IPS-18a (cell line): ENCODE measurements around the gene ATP8B4.
"Not testable (repeated sequence)": the region's sequence is repeated elsewhere in the genome, so short reads cannot be mapped to it uniquely, and the experiment has no call there.

Source experiments
- H3K27ac ChIP-seq: one replicate; pipeline ENCODE4 v1.5.1; 2013; ENCODE audit warnings: low read length
- H3K27me3 ChIP-seq: one replicate; pipeline ENCODE4 v1.6.1; 2013; ENCODE audit warnings: mild to moderate bottlenecking, low read length; ENCODE audit not compliant: control insufficient read depth, insufficient read depth
- H3K36me3 ChIP-seq: one replicate; pipeline ENCODE4 v1.6.1; 2013; ENCODE audit warnings: low read depth, low read length; ENCODE audit not compliant: control insufficient read depth
- H3K4me1 ChIP-seq: one replicate; pipeline ENCODE4 v1.6.1; 2013; ENCODE audit warnings: low read depth, low read length; ENCODE audit not compliant: control insufficient read depth
- H3K4me3 ChIP-seq: one replicate; pipeline ENCODE4 v1.5.1; 2013; ENCODE audit warnings: low read length
- H3K9ac ChIP-seq: one replicate; pipeline ENCODE4 v1.6.1; 2013; ENCODE audit warnings: mild to moderate bottlenecking, low read length, moderate library complexity
- H3K9me3 ChIP-seq: one replicate; pipeline ENCODE4 v1.6.1; 2013; ENCODE audit warnings: low read depth, low read length; ENCODE audit not compliant: control insufficient read depth

ATP8B4 gene

DNA sequence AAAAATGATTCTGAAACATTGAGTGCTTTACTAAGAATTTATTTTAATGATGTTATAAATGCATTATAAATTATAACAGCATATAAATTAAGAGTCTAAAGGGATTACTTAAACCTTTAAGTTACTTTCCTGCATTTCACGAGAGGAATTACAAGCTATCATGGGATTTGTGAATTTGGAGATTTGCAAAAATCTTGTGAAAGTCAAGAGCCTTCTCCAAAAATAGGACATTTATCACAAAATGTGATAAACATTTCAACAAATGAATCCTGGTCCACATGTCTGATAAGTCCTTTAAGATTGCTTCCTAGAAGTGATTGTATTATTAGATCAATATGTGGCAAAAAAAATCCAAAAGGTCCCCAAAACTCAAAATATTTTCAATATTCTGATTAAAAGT lies 154.5 kb downstream of the ATP8B4 start:
- peaks cover 7% of the 10 kb centered on the region for H3K9me3 ChIP-seq
- H3K4me1 ChIP-seq, result no peaks in the 10 kb centered on the region
- H3K27ac ChIP-seq, result no peak overlapping the region
- no peaks in the 10 kb centered on the region for H3K36me3 ChIP-seq
- no peak overlapping the region for H3K4me3 ChIP-seq
- H3K9ac ChIP-seq, result no peak overlapping the region
- H3K27me3 ChIP-seq, result no peaks in the 10 kb centered on the region

DNA sequence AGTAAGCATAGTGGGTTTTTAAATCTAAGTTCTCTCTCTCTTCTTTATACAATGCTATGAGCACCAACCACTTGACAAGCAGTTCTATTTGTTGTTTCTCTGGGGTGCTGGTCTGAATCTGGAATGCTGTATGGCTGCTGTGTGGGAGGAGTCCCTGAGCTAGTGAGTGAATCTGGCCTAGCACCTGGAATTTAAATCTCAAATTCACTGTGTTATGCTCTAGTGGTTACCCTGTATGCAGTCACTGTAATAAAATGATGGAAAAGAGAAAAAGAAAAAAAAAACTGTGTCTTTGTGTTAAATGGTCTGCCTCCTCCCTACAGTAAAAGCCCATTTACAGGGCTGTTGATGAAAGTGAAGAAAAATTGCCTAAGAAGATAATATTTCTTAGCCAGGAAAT lies 155.0 kb downstream of the ATP8B4 start:
- H3K4me3 ChIP-seq, result no peak overlapping the region
- no peaks in the 10 kb centered on the region for H3K4me1 ChIP-seq
- peaks cover 9% of the 10 kb centered on the region for H3K9me3 ChIP-seq
- H3K27ac ChIP-seq, result no peak overlapping the region
- H3K9ac ChIP-seq, result no peak overlapping the region
- no peaks in the 10 kb centered on the region for H3K27me3 ChIP-seq
- no peaks in the 10 kb centered on the region for H3K36me3 ChIP-seq

- H3K4me1 ChIP-seq, H3K4me3 ChIP-seq, H3K9me3 ChIP-seq, H3K27ac ChIP-seq, H3K27me3 ChIP-seq, H3K36me3 ChIP-seq, H3K9ac ChIP-seq: not testable (repeated sequence)
Observed at GRCh38 chr15:49963033-49963772, 155.8 kb downstream of the ATP8B4 start.

DNA sequence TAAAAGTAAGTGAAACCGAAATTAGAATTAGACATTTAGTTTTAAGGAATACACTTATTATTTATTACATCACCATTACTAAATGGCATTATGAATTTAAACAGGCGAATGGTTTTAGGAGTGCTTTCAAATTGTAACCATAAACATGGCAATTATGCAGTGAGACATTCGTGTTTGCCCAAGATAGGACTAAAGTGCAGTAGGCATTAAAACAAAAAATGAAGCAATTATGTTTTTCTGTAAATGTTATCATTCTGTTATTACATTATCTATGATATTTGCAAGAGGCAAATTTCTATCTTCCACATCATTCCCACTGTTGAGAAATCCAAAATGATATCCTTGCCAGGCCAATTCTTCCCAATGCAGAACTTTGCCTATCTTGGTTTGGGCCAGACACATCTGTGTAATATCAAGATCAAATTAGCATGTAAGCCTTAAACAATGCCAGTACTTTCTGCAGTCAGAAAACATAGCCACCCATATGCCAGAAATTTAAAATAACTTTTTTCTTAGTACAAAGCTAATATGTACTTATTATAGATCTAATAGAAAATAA lies 156.9 kb downstream of the ATP8B4 start:
- Histone ChIP-seq H3K27me3 (no peaks in the 10 kb centered on the region), H3K9me3 (peaks cover 9% of the 10 kb centered on the region), H3K27ac (no peak overlapping the region), H3K36me3 (no peaks in the 10 kb centered on the region), H3K4me1 (no peaks in the 10 kb centered on the region), H3K4me3 (no peak overlapping the region), H3K9ac (no peak overlapping the region)

DNA sequence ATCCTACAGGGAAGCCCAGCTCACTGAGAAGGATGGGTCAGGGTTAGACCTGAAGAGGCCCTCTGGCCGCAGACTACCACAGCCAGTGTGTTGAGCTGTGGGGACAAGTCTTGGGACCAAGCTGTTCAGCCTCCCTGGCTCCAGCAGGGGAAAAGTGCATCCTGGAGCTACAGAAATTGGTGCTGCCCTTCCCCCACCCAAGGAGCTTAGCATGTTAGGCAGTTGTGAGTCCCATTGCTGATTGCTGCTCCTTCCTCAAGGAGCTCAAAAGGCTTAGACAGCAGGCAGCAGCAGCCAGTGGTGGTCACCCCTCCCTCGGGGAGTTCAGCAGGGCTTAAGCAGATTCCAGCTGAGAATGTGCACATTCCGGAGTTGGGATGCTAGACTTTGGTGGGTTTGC lies 165.6 kb downstream of the ATP8B4 start:
- Histone ChIP-seq H3K36me3 (no peaks in the 10 kb centered on the region), H3K9ac (no peak overlapping the region), H3K4me3 (no peak overlapping the region), H3K9me3 (no peaks in the 10 kb centered on the region), H3K4me1 (peaks cover 5% of the 10 kb centered on the region), H3K27me3 (no peaks in the 10 kb centered on the region), H3K27ac (no peak overlapping the region)

- H3K27ac ChIP-seq, result no peak overlapping the region
- H3K9me3 ChIP-seq, result no peaks in the 10 kb centered on the region
- no peaks in the 10 kb centered on the region for H3K36me3 ChIP-seq
- H3K4me3 ChIP-seq, result no peak overlapping the region
- no peak overlapping the region for H3K9ac ChIP-seq
- no peaks in the 10 kb centered on the region for H3K4me1 ChIP-seq
- no peaks in the 10 kb centered on the region for H3K27me3 ChIP-seq
Observed at GRCh38 chr15:49946681-49947080, 172.4 kb downstream of the ATP8B4 start.

GRCh38 chr15:49934487-49934886 lies 184.5 kb downstream of the ATP8B4 start:
- no peak overlapping the region for H3K4me3 ChIP-seq
- no peaks in the 10 kb centered on the region for H3K27me3 ChIP-seq
- H3K9me3 ChIP-seq, result no peaks in the 10 kb centered on the region
- H3K4me1 ChIP-seq, result no peaks in the 10 kb centered on the region
- no peak overlapping the region for H3K27ac ChIP-seq
- no peak overlapping the region for H3K9ac ChIP-seq
- H3K36me3 ChIP-seq, result no peaks in the 10 kb centered on the region

- Histone ChIP-seq H3K9me3 (no peaks in the 10 kb centered on the region), H3K9ac (no peak overlapping the region), H3K4me3 (no peak overlapping the region), H3K27ac (no peak overlapping the region), H3K27me3 (no peaks in the 10 kb centered on the region), H3K36me3 (no peaks in the 10 kb centered on the region), H3K4me1 (peaks cover 11% of the 10 kb centered on the region)
Observed at GRCh38 chr15:49927189-49927861, 191.7 kb downstream of the ATP8B4 start.

DNA sequence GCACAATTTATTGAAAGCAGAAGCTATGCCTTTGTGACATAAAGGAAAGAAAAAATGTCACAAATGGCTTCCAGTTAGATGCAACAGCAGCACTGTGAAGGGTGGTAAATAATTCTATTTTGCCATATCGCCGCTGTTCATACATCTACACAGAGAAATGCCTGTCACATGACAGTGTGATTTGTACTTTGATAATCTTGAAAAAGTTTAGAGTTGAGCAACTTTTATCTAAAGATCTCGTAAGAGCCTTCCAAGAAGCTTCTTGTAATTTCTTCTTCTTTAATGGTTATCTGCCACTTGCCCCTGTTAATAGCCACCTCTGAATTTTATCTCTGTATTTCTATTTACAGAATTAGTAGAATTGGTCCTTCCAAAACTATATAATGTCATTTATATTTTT lies 192.3 kb downstream of the ATP8B4 start:
- H3K36me3 ChIP-seq, result no peaks in the 10 kb centered on the region

GRCh38 chr15:49923671-49924070 lies 195.4 kb downstream of the ATP8B4 start:
- no peak overlapping the region for H3K9ac ChIP-seq
- no peaks in the 10 kb centered on the region for H3K9me3 ChIP-seq
- H3K36me3 ChIP-seq, result no peaks in the 10 kb centered on the region
- no peaks in the 10 kb centered on the region for H3K27me3 ChIP-seq
- H3K27ac ChIP-seq, result no peak overlapping the region
- H3K4me3 ChIP-seq, result no peak overlapping the region
- peaks cover 22% of the 10 kb centered on the region for H3K4me1 ChIP-seq

More for the DNA sequence above, 192.3 kb downstream of the ATP8B4 start:
- Histone ChIP-seq H3K27me3 (no peaks in the 10 kb centered on the region), H3K4me1 (peaks cover 16% of the 10 kb centered on the region), H3K27ac (no peak overlapping the region), H3K9ac (no peak overlapping the region), H3K9me3 (no peaks in the 10 kb centered on the region), H3K4me3 (no peak overlapping the region)

GRCh38 chr15:49919034-49919433 lies 200.0 kb downstream of the ATP8B4 start:
- H3K9me3 ChIP-seq, result no peaks in the 10 kb centered on the region
- no peaks in the 10 kb centered on the region for H3K36me3 ChIP-seq
- H3K9ac ChIP-seq, result no peak overlapping the region
- H3K4me3 ChIP-seq, result no peak overlapping the region
- no peaks in the 10 kb centered on the region for H3K27me3 ChIP-seq
- no peak overlapping the region for H3K27ac ChIP-seq
- peaks cover 22% of the 10 kb centered on the region for H3K4me1 ChIP-seq

DNA sequence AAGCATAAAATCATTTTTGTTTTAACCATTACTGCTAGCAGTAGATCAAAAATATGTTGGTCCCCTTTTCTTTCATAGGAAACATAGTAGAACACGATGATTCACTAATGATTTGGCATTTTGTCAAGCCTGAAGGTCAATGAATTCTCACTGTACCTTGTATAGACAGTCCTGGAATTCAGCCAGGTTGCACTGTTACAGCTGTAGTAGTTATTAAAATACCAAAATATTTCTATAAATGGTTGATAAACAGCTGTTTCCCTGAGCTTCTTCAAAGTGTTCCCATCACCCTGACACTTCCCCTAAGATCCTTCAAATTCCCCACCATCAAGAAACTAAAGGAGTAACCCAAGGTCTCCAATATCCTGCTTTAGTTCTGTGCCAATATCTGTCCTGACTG lies 200.9 kb downstream of the ATP8B4 start:
- Histone ChIP-seq H3K9me3 (no peaks in the 10 kb centered on the region), H3K9ac (no peak overlapping the region), H3K27ac (no peak overlapping the region), H3K4me1 (peaks cover 15% of the 10 kb centered on the region), H3K4me3 (no peak overlapping the region), H3K27me3 (no peaks in the 10 kb centered on the region), H3K36me3 (no peaks in the 10 kb centered on the region)
